Measurements from ENCODE around the gene ADAMTSL3.

Gene ADAMTSL3

GRCh38 chr15:83837945-83838571 is 184.1 kb downstream of the ADAMTSL3 start:
- DNase-seq (ENCODE audit: low read depth) = no peak

DNA sequence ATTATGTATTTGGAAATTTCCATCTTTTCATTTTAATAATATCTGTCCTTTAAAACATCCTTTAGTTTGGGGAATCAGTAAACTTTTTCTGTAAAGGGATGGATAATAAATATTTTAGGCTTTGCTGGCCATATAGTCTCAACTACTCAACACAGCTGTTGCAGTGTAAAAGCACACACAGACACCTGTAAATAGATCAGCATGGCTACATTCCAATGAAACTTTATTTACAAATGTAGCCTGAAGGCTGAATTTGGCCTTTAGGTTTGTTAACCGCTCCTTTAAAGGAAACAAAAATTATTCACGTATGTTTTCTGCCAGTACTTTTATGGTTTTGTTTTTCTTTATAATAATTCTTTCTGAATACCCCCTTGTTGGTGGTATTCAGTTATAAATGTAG is 184.8 kb downstream of the ADAMTSL3 start:
- DNase-seq (ENCODE audit: low read depth) = no peak

- no peak for DNase-seq (ENCODE audit: low read depth)
Measured at GRCh38 chr15:83842281-83842680, 188.4 kb downstream of the ADAMTSL3 start.

DNA sequence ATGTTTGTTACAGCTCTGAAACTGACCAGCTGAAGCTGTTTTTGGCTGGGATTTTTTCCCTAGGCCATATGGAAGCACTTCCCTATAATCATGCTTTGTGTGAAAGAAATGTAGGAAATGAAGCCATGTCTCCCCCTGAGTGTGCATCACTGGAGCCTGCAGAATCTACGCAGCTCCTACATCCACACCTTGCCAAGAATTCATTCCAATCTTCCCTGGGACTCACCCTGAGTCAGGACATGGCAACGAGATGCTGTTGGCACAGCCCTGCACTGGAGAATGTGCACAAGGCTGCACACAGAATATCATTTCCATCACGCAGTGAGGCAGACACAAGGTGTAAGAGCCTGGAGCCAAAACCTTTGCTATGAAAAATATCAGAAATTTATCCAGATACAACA is 189.5 kb downstream of the ADAMTSL3 start:
- DNase-seq (ENCODE audit: low read depth) = no peak

GRCh38 chr15:83844742-83845141 is 190.8 kb downstream of the ADAMTSL3 start:
- no peak for DNase-seq (ENCODE audit: low read depth)

DNA sequence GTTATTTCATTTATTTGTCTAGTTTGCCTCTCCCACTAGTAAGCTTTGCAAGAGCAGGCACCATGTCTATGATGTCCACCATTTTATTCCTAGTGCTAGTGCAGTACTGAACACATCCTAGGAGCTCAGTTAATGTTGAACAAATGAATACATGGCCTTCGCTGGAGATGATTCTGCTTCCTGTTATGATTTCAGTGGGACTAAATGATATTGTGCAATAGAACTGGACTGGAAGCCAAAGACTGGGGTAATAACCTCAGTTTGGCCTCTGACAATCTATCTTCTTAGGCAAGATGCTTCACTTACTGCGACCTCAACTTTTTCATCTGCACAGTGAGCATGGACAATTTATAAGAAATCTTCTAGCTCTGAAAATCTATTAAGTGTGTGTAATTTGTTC is 191.3 kb downstream of the ADAMTSL3 start:
- no peak for DNase-seq (ENCODE audit: low read depth)

DNA sequence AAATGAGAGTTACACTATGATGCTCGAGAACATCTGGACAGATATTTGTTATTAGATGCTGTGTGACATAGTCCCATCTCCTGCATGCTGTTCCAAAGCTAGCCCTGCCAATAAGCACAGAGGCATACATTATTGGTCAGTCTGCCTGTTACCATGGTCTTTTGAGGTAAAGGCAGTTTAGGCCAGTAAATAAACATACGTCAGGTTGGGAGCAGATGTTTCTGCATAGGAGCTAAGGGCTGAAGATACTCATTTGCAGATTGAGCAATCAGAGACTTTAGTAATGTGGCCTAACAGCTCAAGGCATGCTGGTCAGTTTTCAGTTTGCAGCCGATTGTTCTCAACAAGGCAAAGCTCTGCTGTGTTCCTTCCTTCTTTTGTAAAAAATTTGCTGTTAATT is 192.9 kb downstream of the ADAMTSL3 start:
- DNase-seq (ENCODE audit: low read depth) = no peak

- no peak for DNase-seq (ENCODE audit: low read depth)
Measured at GRCh38 chr15:83848315-83849050, 194.6 kb downstream of the ADAMTSL3 start.

DNA sequence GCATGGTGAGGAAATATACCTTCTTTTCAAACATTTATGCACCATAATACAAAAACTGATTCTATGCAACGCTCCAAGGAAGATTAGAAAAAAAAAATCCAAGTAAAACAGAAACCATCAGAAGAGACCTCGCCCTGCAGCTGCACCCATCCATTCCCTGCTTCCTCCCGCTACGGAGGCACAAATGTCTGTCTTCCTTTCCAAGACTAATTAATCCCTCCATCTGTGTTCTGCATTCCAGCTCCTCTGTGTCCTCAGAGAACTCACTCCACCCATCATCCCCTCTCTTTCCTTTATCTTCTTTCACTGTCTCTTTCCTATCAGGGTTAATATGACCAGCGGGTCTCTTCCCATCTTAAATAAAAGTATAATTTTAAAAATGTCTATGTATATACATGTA is 196.1 kb downstream of the ADAMTSL3 start:
- DNase-seq (ENCODE audit: low read depth) = no peak

DNA sequence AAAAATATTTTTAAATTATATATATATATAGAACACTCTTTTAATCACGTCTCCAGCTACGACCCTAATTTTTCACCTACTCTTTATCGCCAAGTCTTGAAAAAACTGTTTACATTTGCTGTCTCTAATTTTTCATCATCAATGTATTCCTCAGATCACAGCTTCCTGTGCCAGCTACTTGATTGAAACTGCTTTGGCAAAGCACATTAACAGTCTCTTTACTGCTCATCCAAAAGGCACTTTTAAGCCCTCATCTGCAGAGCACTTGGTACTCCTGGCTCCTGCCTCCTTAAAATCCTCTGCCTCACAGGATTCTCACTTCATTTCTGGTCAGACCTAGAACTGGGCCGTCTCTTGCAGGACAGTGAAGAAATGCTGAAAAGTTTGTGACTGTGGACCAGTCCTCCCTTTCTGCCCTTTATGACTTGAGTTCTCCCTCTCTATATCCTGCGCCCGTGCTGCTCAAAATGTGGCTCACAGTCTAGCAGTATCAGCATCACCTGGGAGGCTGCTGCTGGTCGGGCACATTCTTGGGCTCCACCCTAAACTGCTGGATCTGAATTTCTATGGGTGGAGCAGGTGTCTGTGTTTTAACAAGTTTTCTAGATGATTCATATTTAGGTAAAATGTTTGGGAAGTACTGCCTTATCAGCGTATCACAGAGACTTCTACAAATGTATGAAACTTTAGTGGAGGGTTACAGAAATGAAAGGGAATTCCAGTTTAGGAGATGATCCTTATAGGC is 196.8 kb downstream of the ADAMTSL3 start:
- no peak for DNase-seq (ENCODE audit: low read depth)

DNA sequence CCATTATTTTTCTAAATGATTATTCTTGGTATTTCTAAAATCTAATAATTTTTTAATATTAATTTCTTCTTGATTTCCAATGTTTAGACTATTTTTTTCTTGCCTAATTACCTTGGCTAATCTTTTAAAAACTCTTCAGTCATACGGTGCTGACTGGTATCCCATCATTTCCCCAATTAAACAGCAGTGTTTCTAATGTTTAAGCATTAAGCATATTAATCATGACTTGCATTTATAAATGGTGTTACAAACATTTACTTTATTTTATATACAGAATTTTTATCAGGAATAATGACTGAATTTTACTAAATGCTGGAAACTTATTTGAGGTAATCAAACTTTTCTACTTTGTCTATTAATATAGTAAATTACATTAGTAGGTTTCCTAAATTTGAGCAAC is 199.3 kb downstream of the ADAMTSL3 start:
- DNase-seq (ENCODE audit: low read depth) = no peak

- DNase-seq (ENCODE audit: low read depth) = no peak
Measured at GRCh38 chr15:83854321-83854720, 200.4 kb downstream of the ADAMTSL3 start.

GRCh38 chr15:83854950-83855707 is 201.2 kb downstream of the ADAMTSL3 start:
- DNase-seq (ENCODE audit: low read depth) = no peak

DNA sequence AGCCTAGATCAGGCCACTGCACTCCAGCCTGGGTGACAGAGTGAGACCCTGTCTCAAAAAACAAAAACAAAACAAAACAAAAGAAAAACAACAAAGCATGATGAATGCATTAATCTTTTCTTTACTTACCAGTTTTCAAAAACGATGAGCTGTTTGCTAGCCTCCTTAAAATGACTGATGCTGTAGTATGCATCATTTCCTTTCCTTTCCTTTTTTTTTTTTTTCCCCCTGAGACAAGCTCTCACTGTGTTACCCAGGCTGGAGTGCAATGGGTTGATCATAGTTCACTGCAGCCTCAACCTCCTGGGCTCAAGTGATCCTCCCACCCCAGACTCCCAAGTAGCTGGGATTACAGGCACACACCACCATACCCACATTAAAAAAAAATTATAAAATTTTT is 202.0 kb downstream of the ADAMTSL3 start:
- DNase-seq (ENCODE audit: low read depth) = no peak

DNA sequence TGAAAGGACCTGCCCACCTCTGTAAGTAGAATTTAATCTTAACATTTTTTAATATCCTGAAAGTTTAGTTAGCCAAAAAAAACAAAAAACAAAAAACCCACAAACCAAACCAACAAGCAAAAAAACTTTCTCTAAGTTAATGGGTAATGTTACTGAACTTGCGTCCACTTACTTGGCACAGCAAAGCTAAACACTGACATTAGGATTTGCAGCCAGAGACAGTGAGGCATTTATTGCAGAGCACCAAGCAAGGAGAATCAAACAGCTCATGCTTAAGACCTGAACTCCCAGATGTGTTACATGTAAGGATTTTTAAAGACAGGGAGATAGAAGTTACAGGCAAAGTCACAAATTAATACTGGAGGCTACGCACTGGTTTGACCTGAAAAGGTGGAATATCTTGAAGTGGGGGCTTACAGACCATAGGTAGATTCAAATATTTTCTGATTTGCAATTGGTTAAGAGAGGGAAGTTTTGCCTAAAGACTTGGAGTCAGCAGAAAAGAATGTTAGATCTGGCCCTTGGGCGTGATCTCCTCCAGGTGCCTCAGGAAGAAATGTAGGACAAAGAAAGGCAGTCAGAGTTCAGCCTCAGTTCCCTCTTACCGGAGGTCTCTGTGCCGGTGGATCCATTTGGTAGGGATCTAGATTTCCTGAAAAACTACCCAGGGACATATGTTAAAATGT is 205.0 kb downstream of the ADAMTSL3 start:
- no peak for DNase-seq (ENCODE audit: low read depth)

DNA sequence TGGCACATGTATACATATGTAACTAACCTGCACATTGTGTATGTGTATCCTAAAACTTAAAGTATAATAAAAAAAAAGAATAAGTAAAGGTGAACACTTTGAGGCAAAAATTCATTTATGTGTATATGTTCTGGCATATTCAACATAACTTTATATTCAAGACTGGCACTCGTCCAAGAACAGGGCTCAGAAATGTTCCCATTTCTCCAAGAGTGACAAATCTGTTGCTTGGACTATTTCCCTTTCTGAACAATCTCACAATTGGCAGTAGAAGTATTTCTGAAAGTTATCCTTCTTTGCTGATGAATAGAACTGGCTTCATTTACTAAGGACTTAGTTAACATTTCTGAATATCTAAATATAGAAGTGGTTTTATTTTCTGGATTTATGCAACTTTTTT is 212.8 kb downstream of the ADAMTSL3 start:
- DNase-seq (ENCODE audit: low read depth) = no peak

DNA sequence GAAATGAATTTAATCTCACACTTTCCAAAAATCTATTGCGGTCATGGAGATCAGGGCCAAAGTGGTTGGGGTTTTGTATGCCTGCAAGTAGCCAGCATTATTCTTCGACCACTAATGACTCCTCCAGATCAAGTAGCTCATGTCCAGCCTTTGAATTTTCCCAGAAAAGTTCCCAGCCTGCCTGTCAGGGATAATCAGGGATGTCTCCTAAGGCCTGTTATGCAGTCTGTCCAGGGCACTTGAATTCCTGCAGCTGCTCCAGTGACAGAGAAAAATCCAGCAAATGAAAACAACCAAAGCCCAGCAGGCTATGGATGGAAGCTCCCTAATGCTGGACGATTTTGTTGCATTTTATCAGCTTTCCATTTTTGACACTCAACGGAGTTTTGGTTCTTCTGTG is 215.4 kb downstream of the ADAMTSL3 start:
- DNase-seq (ENCODE audit: low read depth) = no peak

- no peak for DNase-seq (ENCODE audit: low read depth)
Measured at GRCh38 chr15:83871808-83872559, 218.1 kb downstream of the ADAMTSL3 start.

- no peak for DNase-seq (ENCODE audit: low read depth)
Measured at GRCh38 chr15:83873966-83874365, 220.0 kb downstream of the ADAMTSL3 start.

GRCh38 chr15:83880529-83880928 is 226.6 kb downstream of the ADAMTSL3 start:
- DNase-seq (ENCODE audit: low read depth) = no peak

GRCh38 chr15:83881156-83881555 is 227.2 kb downstream of the ADAMTSL3 start:
- no peak for DNase-seq (ENCODE audit: low read depth)

All from stimulated activated CD8-positive, alpha-beta memory T cell treated with anti-CD3 and anti-CD28 coated beads, Interleukin-12 subunit alpha, Interleukin-12 subunit beta, amount 100 ng/mL, for 4 hours (primary cell).